Measurements from ENCODE around the gene SLC45A3. TPM values are rescaled to one million over a fixed set of nuclear protein-coding genes. Genes with fewer than 3 reads are reported as not detected.

Gene SLC45A3
- total RNA-seq, 1 donor = 2.0 TPM

- Histone ChIP-seq H3K9me3 (ENCODE audit: low read depth, low read length) (no peaks in the 10 kb centered on the region), H3K4me1 (ENCODE audit: insufficient read depth, low read length) (no peaks in the 10 kb centered on the region), H3K4me3 (ENCODE audit: low read length) (no peak overlapping the region), H3K27me3 (ENCODE audit: insufficient read depth, low read length) (no peaks in the 10 kb centered on the region)
Measured at GRCh38 chr1:205616563-205617293, 63.6 kb downstream of the SLC45A3 start.

GRCh38 chr1:205615789-205616188 lies 64.5 kb downstream of the SLC45A3 start:
- no peaks in the 10 kb centered on the region for H3K27me3 ChIP-seq (ENCODE audit: insufficient read depth, low read length)
- no peak overlapping the region for H3K4me3 ChIP-seq (ENCODE audit: low read length)

GRCh38 chr1:205613854-205614412 lies 66.4 kb downstream of the SLC45A3 start:
- Histone ChIP-seq H3K4me3 (ENCODE audit: low read length) (no peak overlapping the region), H3K9me3 (ENCODE audit: low read depth, low read length) (no peaks in the 10 kb centered on the region), H3K4me1 (ENCODE audit: insufficient read depth, low read length) (peaks cover 3% of the 10 kb centered on the region), H3K27me3 (ENCODE audit: insufficient read depth, low read length) (no peaks in the 10 kb centered on the region)

More at GRCh38 chr1:205615789-205616188, 64.5 kb downstream of the SLC45A3 start:
- H3K9me3 ChIP-seq (ENCODE audit: low read depth, low read length) = no peaks in the 10 kb centered on the region
- H3K4me1 ChIP-seq (ENCODE audit: insufficient read depth, low read length) = peaks cover 3% of the 10 kb centered on the region

- H3K9me3 ChIP-seq (ENCODE audit: low read depth, low read length) = no peaks in the 10 kb centered on the region
- H3K4me3 ChIP-seq (ENCODE audit: low read length) = no peak overlapping the region
- H3K4me1 ChIP-seq (ENCODE audit: insufficient read depth, low read length) = peaks cover 3% of the 10 kb centered on the region
- H3K27me3 ChIP-seq (ENCODE audit: insufficient read depth, low read length) = no peaks in the 10 kb centered on the region
Measured at GRCh38 chr1:205612556-205612955, 67.8 kb downstream of the SLC45A3 start.

- H3K9me3 ChIP-seq (ENCODE audit: low read depth, low read length) = no peaks in the 10 kb centered on the region
- no peak overlapping the region for H3K4me3 ChIP-seq (ENCODE audit: low read length)
- H3K27me3 ChIP-seq (ENCODE audit: insufficient read depth, low read length) = no peaks in the 10 kb centered on the region
- H3K4me1 ChIP-seq (ENCODE audit: insufficient read depth, low read length) = peaks cover 3% of the 10 kb centered on the region
Measured at GRCh38 chr1:205612104-205612503, 68.2 kb downstream of the SLC45A3 start.

- Histone ChIP-seq H3K9me3 (ENCODE audit: low read depth, low read length) (no peaks in the 10 kb centered on the region), H3K4me1 (ENCODE audit: insufficient read depth, low read length) (peaks cover 3% of the 10 kb centered on the region), H3K4me3 (ENCODE audit: low read length) (no peak overlapping the region), H3K27me3 (ENCODE audit: insufficient read depth, low read length) (no peaks in the 10 kb centered on the region)
Measured at GRCh38 chr1:205610901-205611466, 69.3 kb downstream of the SLC45A3 start.

- Histone ChIP-seq H3K9me3 (ENCODE audit: low read depth, low read length) (no peaks in the 10 kb centered on the region), H3K27me3 (ENCODE audit: insufficient read depth, low read length) (no peaks in the 10 kb centered on the region), H3K4me3 (ENCODE audit: low read length) (no peak overlapping the region), H3K4me1 (ENCODE audit: insufficient read depth, low read length) (peaks cover 12% of the 10 kb centered on the region)
Measured at GRCh38 chr1:205610036-205610435, 70.3 kb downstream of the SLC45A3 start.

Other genes with a start within 250 kb of the SLC45A3 start
- gene BLACAT1, start 224.5 kb downstream of the SLC45A3 start, total RNA-seq = not detected
- 0.94 TPM for gene CDK18, start 175.8 kb downstream of the SLC45A3 start, total RNA-seq
- 74.4 TPM for gene ELK4, start 48.5 kb downstream of the SLC45A3 start, total RNA-seq
- gene NUCKS1, start 69.7 kb upstream of the SLC45A3 start, total RNA-seq = 60.8 TPM
- gene RAB29, start 95.0 kb upstream of the SLC45A3 start, total RNA-seq = 21.1 TPM
- gene SLC41A1, start 132.7 kb upstream of the SLC45A3 start, total RNA-seq = 16.1 TPM
- gene PM20D1, start 169.6 kb upstream of the SLC45A3 start, total RNA-seq = 0.42 TPM